DMS53 (cell line): ENCODE data around the gene CDC6.
A peak's percentile ranks its signal among the peaks of the same experiment; 100 is the strongest.

ENCODE experiments used
- DNase-seq: peaks from one replicate; lab custom pipeline; 2025; lab: John Stamatoyannopoulos, UW

Gene CDC6

GRCh38 chr17:40323391-40324381 lies 36.0 kb downstream of the CDC6 start:
- DNase-seq = no peak

- no peak for DNase-seq
Measured at GRCh38 chr17:40325156-40326013, 37.7 kb downstream of the CDC6 start.

- peak; percentile 9 for DNase-seq
Measured at GRCh38 chr17:40326014-40326831, 38.5 kb downstream of the CDC6 start.

- no peak for DNase-seq
Measured at GRCh38 chr17:40326832-40327199, 39.1 kb downstream of the CDC6 start.

GRCh38 chr17:40327244-40327729 lies 39.6 kb downstream of the CDC6 start:
- no peak for DNase-seq

- no peak for DNase-seq
Measured at GRCh38 chr17:40327735-40328385, 40.2 kb downstream of the CDC6 start.

- DNase-seq = no peak
Measured at GRCh38 chr17:40328386-40328766, 40.7 kb downstream of the CDC6 start.

- DNase-seq = peak; percentile 56
Measured at GRCh38 chr17:40329839-40330794, 42.4 kb downstream of the CDC6 start.

- no peak for DNase-seq
Measured at GRCh38 chr17:40330850-40331470, 43.3 kb downstream of the CDC6 start.

- DNase-seq = peak; percentile 81
Measured at GRCh38 chr17:40331743-40332641, 44.3 kb downstream of the CDC6 start.

- no peak for DNase-seq
Measured at GRCh38 chr17:40333781-40334448, 46.2 kb downstream of the CDC6 start.

- DNase-seq = no peak
Measured at GRCh38 chr17:40335620-40336019, 47.9 kb downstream of the CDC6 start.

- no peak for DNase-seq
Measured at GRCh38 chr17:40337351-40337750, 49.7 kb downstream of the CDC6 start.

- no peak for DNase-seq
Measured at GRCh38 chr17:40338058-40338457, 50.4 kb downstream of the CDC6 start.

- DNase-seq = no peak
Measured at GRCh38 chr17:40338941-40339649, 51.4 kb downstream of the CDC6 start.

- DNase-seq = no peak
Measured at GRCh38 chr17:40340327-40340726, 52.6 kb downstream of the CDC6 start.
